NCI-H460 (cell line): ENCODE measurements around the gene MRLN. TPM values are rescaled to one million over a fixed set of nuclear protein-coding genes. Genes with fewer than 3 reads are reported as not detected.
A peak's percentile ranks its signal among the peaks of the same experiment; 100 is the strongest.
"Not testable (repeated sequence)": the region's sequence is repeated elsewhere in the genome, so short reads cannot be mapped to it uniquely, and the experiment has no call there.

Experiments
- DNase-seq: peaks from one replicate; pipeline ENCODE4 v3.0.0-alpha.2; 2016; ENCODE audit warnings: low read depth; ENCODE audit errors: extremely low read depth
- total RNA-seq: library from RNA; depleted of rRNA; stranded (reverse); fragments of >200 nt; shearing (Covaris generic); gene quantifications from 2 replicates; pipeline ENCODE4 v1.2.3, GENCODE V29; 2014

MRLN gene
- total RNA-seq, 1 experiment from 2014 or later, result not detected

- no peak for DNase-seq
These were observed 4.4 kb downstream of the MRLN start for GRCh38 chr10:59748834-59749233.

GRCh38 chr10:59745163-59745650, 8.0 kb downstream of the MRLN start:
- no peak for DNase-seq

- not testable (repeated sequence) for DNase-seq
These were observed 8.5 kb downstream of the MRLN start for GRCh38 chr10:59744762-59745161.

- DNase-seq, result not testable (repeated sequence)
These were observed 9.1 kb downstream of the MRLN start for GRCh38 chr10:59744156-59744555.

GRCh38 chr10:59741583-59741982, 11.7 kb downstream of the MRLN start:
- no peak for DNase-seq

- no peak for DNase-seq
These were observed 12.2 kb downstream of the MRLN start for GRCh38 chr10:59741048-59741447.

- no peak for DNase-seq
These were observed 16.5 kb downstream of the MRLN start for GRCh38 chr10:59736749-59737148.

GRCh38 chr10:59735296-59735695, 18.0 kb downstream of the MRLN start:
- no peak for DNase-seq

- DNase-seq, result no peak
These were observed 19.2 kb downstream of the MRLN start for GRCh38 chr10:59734014-59734462.

GRCh38 chr10:59733321-59734013, 19.8 kb downstream of the MRLN start:
- DNase-seq, result not testable (repeated sequence)

- DNase-seq, result not testable (repeated sequence)
These were observed 20.4 kb downstream of the MRLN start for GRCh38 chr10:59732849-59733248.

- DNase-seq, result not testable (repeated sequence)
These were observed 24.1 kb downstream of the MRLN start for GRCh38 chr10:59729167-59729566.

- DNase-seq, result no peak
These were observed 28.9 kb downstream of the MRLN start for GRCh38 chr10:59724098-59724938.

GRCh38 chr10:59720377-59720776, 32.9 kb downstream of the MRLN start:
- DNase-seq, result no peak

GRCh38 chr10:59719374-59719773, 33.9 kb downstream of the MRLN start:
- DNase-seq, result no peak

- DNase-seq, result no peak
These were observed 35.0 kb downstream of the MRLN start for GRCh38 chr10:59718257-59718656.

- no peak for DNase-seq
These were observed 39.9 kb downstream of the MRLN start for GRCh38 chr10:59713196-59713821.

GRCh38 chr10:59711871-59712494, 41.3 kb downstream of the MRLN start:
- DNase-seq, result no peak

- peak; percentile 48 for DNase-seq
These were observed 43.7 kb downstream of the MRLN start, which contains the start of gene SLC16A9 for GRCh38 chr10:59709395-59710125. Gene SLC16A9 (minus strand): TSS chr10:59709850. CDS start chr10:59684291, 25,559 bp downstream.

GRCh38 chr10:59708816-59709394, 44.4 kb downstream of the MRLN start:
- no peak for DNase-seq
